Jurkat, Clone E6-1 (cell line): ENCODE data around the gene GNPDA1.
A peak's percentile ranks its signal among the peaks of the same experiment; 100 is the strongest.

Source experiments
- DNase-seq: peaks from one replicate; pipeline ENCODE4 v3.0.0-alpha.2; 2011; ENCODE audit warnings: low read depth, low spot score
- H3K4me3 ChIP-seq: 2 replicates; pipeline ENCODE4 v1.5.1; 2011; ENCODE audit warnings: mild to moderate bottlenecking, low read length, control low read depth, moderate library complexity

The GNPDA1 gene

GRCh38 chr5:142025637-142026036 lies 12.8 kb upstream of the GNPDA1 start:
- peak overlapping the region; percentile 53 for H3K4me3 ChIP-seq
- DNase-seq = no peak

- H3K4me3 ChIP-seq = peak overlapping the region; percentile 53
- peak; percentile 70 for DNase-seq
Measured at GRCh38 chr5:142024771-142025304, 12.0 kb upstream of the GNPDA1 start.

- H3K4me3 ChIP-seq = no peak overlapping the region
- DNase-seq = no peak
Measured at GRCh38 chr5:142023836-142024235, 11.0 kb upstream of the GNPDA1 start.

- H3K4me3 ChIP-seq = no peak overlapping the region
- DNase-seq = no peak
Measured at GRCh38 chr5:142020122-142020659, 7.4 kb upstream of the GNPDA1 start.

GRCh38 chr5:142017832-142018427 lies 5.1 kb upstream of the GNPDA1 start:
- peak; percentile 42 for DNase-seq
- H3K4me3 ChIP-seq = no peak overlapping the region

GRCh38 chr5:142016556-142016955 lies 3.7 kb upstream of the GNPDA1 start:
- peak; percentile 52 for DNase-seq
- no peak overlapping the region for H3K4me3 ChIP-seq

- H3K4me3 ChIP-seq = peak overlapping the region; percentile 29
- DNase-seq = peak; percentile 82
Measured at GRCh38 chr5:142015781-142016533, 3.1 kb upstream of the GNPDA1 start.

- peak overlapping the region; percentile 29; the same call in 1 of the 2 replicates for H3K4me3 ChIP-seq
- DNase-seq = peak; percentile 74
Measured at GRCh38 chr5:142014911-142015584, 2.2 kb upstream of the GNPDA1 start.

GRCh38 chr5:142013734-142014521 lies 1.1 kb upstream of the GNPDA1 start:
- H3K4me3 ChIP-seq = peak overlapping the region; percentile 82
- no peak for DNase-seq

GRCh38 chr5:142012186-142012785 lies 541 bp downstream of the GNPDA1 start:
- H3K4me3 ChIP-seq = peak overlapping the region; percentile 82
- no peak for DNase-seq

GRCh38 chr5:142011572-142012185 lies 1.1 kb downstream of the GNPDA1 start:
- H3K4me3 ChIP-seq = peak overlapping the region; percentile 82; the same call in 1 of the 2 replicates

GRCh38 chr5:142009886-142010285 lies 2.9 kb downstream of the GNPDA1 start:
- no peak for DNase-seq
- no peak overlapping the region for H3K4me3 ChIP-seq

More at GRCh38 chr5:142011572-142012185, 1.1 kb downstream of the GNPDA1 start:
- no peak for DNase-seq

GRCh38 chr5:142008813-142009212 lies 4.0 kb downstream of the GNPDA1 start:
- no peak for DNase-seq
- H3K4me3 ChIP-seq = no peak overlapping the region

- no peak for DNase-seq
- no peak overlapping the region for H3K4me3 ChIP-seq
Measured at GRCh38 chr5:142007237-142007544, 5.6 kb downstream of the GNPDA1 start.

- DNase-seq = peak; percentile 80
- H3K4me3 ChIP-seq = no peak overlapping the region
Measured at GRCh38 chr5:142006363-142007236, 6.2 kb downstream of the GNPDA1 start.

- DNase-seq = no peak
- no peak overlapping the region for H3K4me3 ChIP-seq
Measured at GRCh38 chr5:142003266-142003800, 9.5 kb downstream of the GNPDA1 start.
